ENCODE results near the gene ABCG1.

The ABCG1 gene

GRCh38 chr21:42252325-42252654, 33.4 kb downstream of the ABCG1 start:
- DNase-seq (ENCODE audit: low read depth) = no peak

DNA sequence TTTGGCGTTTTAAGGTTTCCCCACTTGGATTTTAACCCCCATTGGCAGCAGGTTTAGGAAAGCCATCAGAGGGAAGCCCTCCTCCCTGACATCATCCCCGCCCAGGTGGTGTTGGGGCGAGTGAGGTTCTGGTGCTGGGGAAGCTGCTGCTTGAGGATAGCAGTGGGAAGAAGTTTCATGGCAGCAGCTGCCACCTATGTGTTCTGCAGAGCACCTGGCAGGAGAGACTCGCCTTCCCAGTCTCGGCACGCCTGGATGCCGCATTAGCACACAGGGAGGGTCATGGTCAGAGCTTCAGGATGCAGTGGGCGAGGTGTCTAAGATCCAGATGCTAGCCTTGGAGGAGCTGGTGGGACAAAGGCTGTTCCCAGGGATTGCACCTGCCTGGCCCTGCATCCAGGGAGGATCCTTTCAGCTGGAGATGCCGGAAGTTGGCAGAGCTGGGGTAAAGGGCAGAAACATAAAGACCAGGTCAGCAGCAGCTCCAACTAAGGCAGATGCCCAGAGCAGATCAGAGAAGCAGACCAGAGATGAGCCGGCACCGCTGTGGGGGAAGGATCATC, 33.9 kb downstream of the ABCG1 start:
- DNase-seq (ENCODE audit: low read depth) = no peak

GRCh38 chr21:42253466-42253865, 34.5 kb downstream of the ABCG1 start:
- DNase-seq (ENCODE audit: low read depth) = no peak

GRCh38 chr21:42254083-42254482, 35.1 kb downstream of the ABCG1 start:
- no peak for DNase-seq (ENCODE audit: low read depth)

GRCh38 chr21:42254651-42255601, 36.0 kb downstream of the ABCG1 start:
- no peak for DNase-seq (ENCODE audit: low read depth)

DNA sequence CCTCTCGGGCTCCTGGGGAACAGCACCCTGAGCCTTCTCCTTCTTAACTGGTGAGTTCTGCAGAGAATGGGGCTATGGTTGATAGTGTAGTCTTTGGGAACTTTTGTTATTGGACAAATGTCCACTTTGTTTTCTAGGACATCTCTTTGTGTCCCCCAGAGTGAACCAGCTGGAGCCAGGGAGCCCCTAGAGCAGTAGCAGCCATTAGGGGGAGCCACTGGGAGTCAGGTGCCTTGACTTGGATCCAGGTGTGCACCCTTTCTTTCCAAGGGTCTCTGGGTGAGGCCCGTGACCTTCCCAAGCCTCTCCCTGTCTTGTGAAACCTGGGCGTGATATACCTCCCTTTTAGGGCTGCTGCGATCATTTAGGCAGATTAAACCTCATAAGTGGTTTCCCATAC, 36.9 kb downstream of the ABCG1 start:
- no peak for DNase-seq (ENCODE audit: low read depth)

DNA sequence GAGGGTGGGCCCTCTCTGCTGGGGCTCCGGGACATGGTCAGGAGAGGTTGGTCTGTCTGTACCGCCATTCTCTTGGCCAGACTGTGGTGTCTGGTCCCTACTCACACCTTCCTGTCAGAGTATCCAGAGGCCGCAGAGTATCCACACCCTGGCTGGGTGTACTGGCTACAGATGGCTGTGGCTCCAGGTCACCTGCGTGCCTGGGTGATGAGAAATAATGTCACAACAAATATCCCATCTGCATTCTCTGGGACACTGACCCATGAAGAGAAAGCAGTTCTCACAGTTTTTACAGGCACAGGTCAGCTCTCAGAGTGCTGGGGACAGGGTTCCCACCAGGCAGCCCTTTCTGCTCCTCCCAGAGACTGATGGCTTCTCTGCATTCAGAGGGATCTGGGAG, 37.4 kb downstream of the ABCG1 start:
- no peak for DNase-seq (ENCODE audit: low read depth)

DNA sequence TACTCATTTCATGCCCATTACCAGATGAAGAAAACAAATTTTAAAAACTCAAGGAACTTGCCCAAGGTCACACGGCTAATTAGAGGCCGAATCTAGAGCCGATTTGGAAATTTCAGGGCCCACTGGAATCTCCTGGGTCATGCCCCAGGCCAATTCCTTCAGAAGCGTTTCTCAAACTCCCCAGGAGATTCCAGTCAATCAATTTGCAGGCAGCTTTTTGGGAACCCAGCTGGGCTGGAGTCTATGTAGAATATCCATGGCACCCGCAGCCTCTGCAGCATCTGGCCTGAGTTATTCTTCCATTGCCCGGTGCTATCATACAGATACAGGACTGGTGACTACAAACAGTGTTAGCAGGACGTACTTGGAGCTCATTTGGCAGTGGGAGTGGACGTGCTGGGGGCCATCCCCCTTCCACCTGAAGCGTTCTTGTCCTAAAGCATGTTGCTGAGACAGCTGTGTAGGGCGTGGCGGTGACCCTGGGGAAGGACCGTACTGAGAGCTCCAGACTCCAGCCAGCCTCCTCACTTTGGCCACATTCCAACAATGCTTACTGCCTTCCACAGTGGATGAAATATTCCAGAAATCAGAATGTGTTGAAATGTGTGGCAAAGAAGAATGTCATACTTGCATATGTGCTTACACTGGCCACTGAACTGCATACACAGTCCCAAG, 38.3 kb downstream of the ABCG1 start:
- DNase-seq (ENCODE audit: low read depth) = no peak

GRCh38 chr21:42258150-42258884, 39.4 kb downstream of the ABCG1 start:
- DNase-seq (ENCODE audit: low read depth) = peak; percentile 57

GRCh38 chr21:42258885-42259407, 40.0 kb downstream of the ABCG1 start:
- DNase-seq (ENCODE audit: low read depth) = no peak

- DNase-seq (ENCODE audit: low read depth) = no peak
Observed at GRCh38 chr21:42260121-42260520, 41.2 kb downstream of the ABCG1 start.

DNA sequence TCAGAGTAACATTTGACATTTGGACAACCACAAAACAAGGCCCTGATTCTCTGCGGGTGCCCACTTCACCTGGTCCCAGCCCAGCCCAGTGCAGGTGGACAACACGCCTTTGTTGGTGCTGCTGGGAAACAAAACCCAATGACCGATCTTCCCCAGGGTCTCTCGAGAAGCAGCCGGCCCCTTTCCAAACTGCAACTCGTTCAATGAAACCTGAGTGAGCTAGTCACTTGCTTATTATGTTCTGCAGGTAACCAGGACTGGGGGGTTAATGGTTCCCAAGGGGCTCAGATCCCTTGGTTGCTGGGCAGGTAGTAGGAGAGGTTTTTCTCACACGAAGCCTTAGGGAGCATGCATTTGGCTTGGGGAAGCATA, 42.9 kb downstream of the ABCG1 start:
- no peak for DNase-seq (ENCODE audit: low read depth)

DNA sequence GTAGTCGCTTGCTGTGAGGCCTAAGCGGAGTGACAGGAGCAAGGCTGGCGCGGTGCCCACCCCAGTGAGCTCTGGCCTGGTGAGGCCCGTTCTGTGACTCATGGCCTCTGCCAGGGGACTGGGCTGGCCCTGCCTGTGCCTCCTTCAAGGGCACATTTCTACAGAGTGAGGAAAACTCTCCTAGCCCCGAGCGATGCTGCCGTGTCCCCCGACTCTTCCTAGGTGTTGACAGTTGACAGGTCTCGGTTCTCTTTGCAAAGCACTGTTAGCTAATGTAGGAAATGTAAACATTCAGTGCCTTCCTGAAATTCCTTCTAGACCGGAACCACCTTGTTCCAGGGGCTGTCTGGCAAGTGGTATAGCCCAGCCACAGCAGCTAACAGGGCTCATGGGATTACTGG, 43.9 kb downstream of the ABCG1 start:
- no peak for DNase-seq (ENCODE audit: low read depth)

DNA sequence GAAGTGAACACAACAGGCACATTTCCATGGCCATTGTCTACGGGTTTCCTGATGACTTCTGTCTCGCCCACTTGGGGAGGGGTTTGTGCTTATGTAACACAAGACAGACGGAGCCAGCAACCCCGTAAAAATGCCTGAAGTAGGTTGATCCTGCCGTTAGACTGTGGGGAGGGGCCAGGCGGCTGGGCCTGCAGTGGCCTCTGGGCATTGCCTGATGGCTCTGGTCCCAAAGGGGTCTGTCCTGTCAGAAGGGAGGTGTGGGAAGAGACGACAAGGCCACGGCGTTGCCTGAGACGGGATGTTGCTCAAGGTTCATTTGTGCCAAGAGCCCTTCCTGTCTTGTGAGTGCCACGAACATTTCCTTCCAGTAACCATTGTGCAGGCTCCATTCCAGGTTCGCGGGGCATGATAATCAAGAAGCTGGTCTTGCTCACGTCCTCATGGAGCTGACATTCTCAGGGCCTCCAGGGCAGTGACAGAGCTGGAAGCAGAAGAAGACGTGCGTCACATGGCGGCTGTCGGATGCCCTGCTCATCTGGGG, 44.7 kb downstream of the ABCG1 start:
- DNase-seq (ENCODE audit: low read depth) = no peak

DNA sequence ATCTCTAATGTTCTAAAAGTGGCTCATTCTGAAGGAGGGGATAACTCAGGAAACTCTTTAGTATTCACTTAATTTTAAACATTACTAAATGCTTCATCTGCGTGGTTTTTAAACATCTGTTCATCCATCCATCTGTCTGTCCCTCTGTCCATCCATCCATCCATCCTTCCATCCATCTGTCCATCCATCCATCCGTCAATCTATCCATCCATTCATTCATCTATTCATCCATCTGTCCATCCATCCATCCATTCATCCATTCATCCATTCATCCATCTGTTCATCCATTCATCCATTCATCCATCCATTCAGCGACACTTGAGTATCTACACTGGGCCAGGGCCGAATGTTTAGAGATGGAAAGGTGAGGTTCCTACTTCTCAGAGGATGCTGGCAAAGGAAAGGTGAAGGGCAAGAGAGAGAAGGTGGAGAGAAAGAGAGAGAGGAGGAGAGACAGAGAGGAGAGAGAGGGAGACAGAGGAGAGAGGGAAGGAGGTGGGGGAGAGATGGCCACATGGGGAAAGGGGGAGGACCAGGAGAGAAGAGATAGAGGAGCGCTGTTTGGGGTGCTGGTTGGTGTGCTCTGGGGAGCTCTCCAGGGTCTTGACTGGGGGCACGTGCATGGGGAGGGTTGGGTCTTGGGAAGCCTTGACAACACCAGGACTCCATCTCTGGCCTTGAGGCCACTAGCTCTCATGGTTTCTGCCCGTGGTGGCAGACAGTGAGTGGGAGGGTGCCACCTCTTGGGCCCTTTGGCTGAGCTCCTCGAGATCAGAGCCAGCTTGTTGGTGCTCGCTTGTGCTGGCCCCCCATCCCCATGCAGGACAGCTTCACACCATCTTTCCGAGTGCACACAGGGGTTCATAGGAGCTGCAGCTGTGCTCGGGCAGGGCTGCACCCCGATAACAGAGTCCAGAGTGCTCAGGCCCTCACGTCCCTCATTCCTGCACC, 45.6 kb downstream of the ABCG1 start:
- no peak for DNase-seq (ENCODE audit: low read depth)

- DNase-seq (ENCODE audit: low read depth) = no peak
Observed at GRCh38 chr21:42265231-42265812, 46.4 kb downstream of the ABCG1 start.

- no peak for DNase-seq (ENCODE audit: low read depth)
Observed at GRCh38 chr21:42266971-42267556, 48.1 kb downstream of the ABCG1 start.

- no peak for DNase-seq (ENCODE audit: low read depth)
Observed at GRCh38 chr21:42269386-42269785, 50.4 kb downstream of the ABCG1 start.

- DNase-seq (ENCODE audit: low read depth) = no peak
Observed at GRCh38 chr21:42271065-42271464, 52.1 kb downstream of the ABCG1 start.

Data from T-helper 22 cell (primary cell).